OCI-LY1 (cell line): ENCODE data around the gene RYK.

Experiments used
- H2AFZ ChIP-seq: fragments of 200-600 bp; sonication (generic), shearing (Covaris generic); 2 replicates; pipeline ENCODE4 v1.6.0; 2014; ENCODE audit warnings: antibody characterized with exemption, mild to moderate bottlenecking, low read length
- H3F3A ChIP-seq: fragments of 200-600 bp; sonication (generic), shearing (Covaris generic); 2 replicates; pipeline ENCODE4 v1.6.0; 2014; ENCODE audit warnings: mild to moderate bottlenecking, antibody characterized with exemption, low read length, moderate library complexity; ENCODE audit not compliant: insufficient read depth
- H3K27ac ChIP-seq: fragments of 200-600 bp; sonication (generic); 2 replicates; pipeline ENCODE4 v1.5.1; 2014; ENCODE audit warnings: low read length, mixed run types, mild to moderate bottlenecking, low read depth; ENCODE audit not compliant: poor library complexity, severe bottlenecking
- H3K27me3 ChIP-seq: fragments of 200-600 bp; sonication (generic); 2 replicates; pipeline ENCODE4 v1.6.0; 2014; ENCODE audit warnings: antibody characterized with exemption, mild to moderate bottlenecking, low read length, moderate library complexity; ENCODE audit not compliant: insufficient read depth
- H3K36me3 ChIP-seq: fragments of 200-600 bp; sonication (generic); 2 replicates; pipeline ENCODE4 v1.6.1; 2014; ENCODE audit warnings: mild to moderate bottlenecking, antibody characterized with exemption, low read length, moderate library complexity, mixed read lengths; ENCODE audit not compliant: insufficient read depth
- H3K4me1 ChIP-seq: fragments of 200-600 bp; sonication (generic); 2 replicates; pipeline ENCODE4 v1.5.1; 2014; ENCODE audit warnings: mild to moderate bottlenecking, low read length, moderate library complexity; ENCODE audit not compliant: insufficient read depth, severe bottlenecking
- H3K4me2 ChIP-seq: fragments of 200-600 bp; sonication (generic), shearing (Covaris generic); 2 replicates; pipeline ENCODE4 v1.6.1; 2014; ENCODE audit warnings: low read length
- H3K4me3 ChIP-seq: fragments of 200-600 bp; sonication (generic); 2 replicates; pipeline ENCODE4 v1.5.1; 2014; ENCODE audit warnings: low read length, low read depth, mild to moderate bottlenecking, mixed read lengths; ENCODE audit not compliant: poor library complexity, severe bottlenecking
- H3K79me2 ChIP-seq: fragments of 200-600 bp; shearing (Covaris generic); 2 replicates; pipeline ENCODE4 v1.6.1; 2016; ENCODE audit warnings: mixed run types, low read length, mixed read lengths; ENCODE audit not compliant: insufficient read depth
- H3K9ac ChIP-seq: fragments of 200-600 bp; sonication (generic), shearing (Covaris generic); 2 replicates; pipeline ENCODE4 v1.6.1; 2014; ENCODE audit warnings: mild to moderate bottlenecking, low read length, mixed read lengths
- H3K9me2 ChIP-seq: fragments of 200-600 bp; sonication (generic), shearing (Covaris generic); 2 replicates; pipeline ENCODE4 v1.6.1; 2014; ENCODE audit warnings: low read depth, mild to moderate bottlenecking, low read length, mixed read lengths
- H3K9me3 ChIP-seq: fragments of 200-600 bp; shearing (Covaris generic); 2 replicates; pipeline ENCODE4 v1.6.1; 2014; ENCODE audit warnings: low read length, mixed read lengths
- H4K20me1 ChIP-seq: fragments of 200-600 bp; sonication (generic), shearing (Covaris generic); 2 replicates; pipeline ENCODE4 v1.6.0; 2016; ENCODE audit warnings: mild to moderate bottlenecking, low read length; ENCODE audit not compliant: insufficient read depth
- CTCF ChIP-seq: fragments of 200-600 bp; sonication (generic), shearing (Covaris generic); IDR thresholded peaks from 2 replicates; pipeline ENCODE4 v1.5.1; 2017; ENCODE audit warnings: mild to moderate bottlenecking, antibody characterized with exemption, low read length, moderate library complexity, mixed read lengths
- EZH2 ChIP-seq: fragments of 200-600 bp; sonication (generic), shearing (Covaris generic); IDR thresholded peaks from 2 replicates; pipeline ENCODE4 v1.8.0; 2017; ENCODE audit warnings: borderline replicate concordance, mixed run types, mild to moderate bottlenecking, antibody characterized with exemption, low read length, moderate library complexity, mixed read lengths

RYK gene

GRCh38 chr3:134252766-134253165, 2.1 kb upstream of the RYK start:
- H3K36me3 ChIP-seq: no peaks in the 10 kb centered on the region
- no peak overlapping the region for H3K4me2 ChIP-seq

GRCh38 chr3:134251731-134252391, 1.2 kb upstream of the RYK start:
- Histone ChIP-seq H2AFZ (no peak overlapping the region), H3K4me3 (no peak overlapping the region), H3K27ac (no peak overlapping the region), H3K9me3 (no peaks in the 10 kb centered on the region), H3K79me2 (no peaks in the 10 kb centered on the region), H4K20me1 (no peaks in the 10 kb centered on the region), H3K9ac (no peak overlapping the region), H3K4me1 (peaks cover 12% of the 10 kb centered on the region), H3K4me2 (no peak overlapping the region), H3K36me3 (no peaks in the 10 kb centered on the region), H3K9me2 (no peaks in the 10 kb centered on the region), H3K27me3 (peaks cover 11% of the 10 kb centered on the region; the same call in 1 of the 2 replicates), H3F3A (peaks cover 8% of the 10 kb centered on the region; the same call in 1 of the 2 replicates)
- TF ChIP-seq EZH2: no peak
- TF ChIP-seq CTCF: no peak

More at GRCh38 chr3:134252766-134253165, 2.1 kb upstream of the RYK start:
- H3K9me3 ChIP-seq: no peaks in the 10 kb centered on the region
- no peak overlapping the region for H2AFZ ChIP-seq
- peaks cover 11% of the 10 kb centered on the region; the same call in 1 of the 2 replicates for H3K27me3 ChIP-seq
- TF ChIP-seq CTCF (no peak), EZH2 (no peak)
- no peak overlapping the region for H3K27ac ChIP-seq
- peaks cover 12% of the 10 kb centered on the region for H3K4me1 ChIP-seq
- no peak overlapping the region for H3K9ac ChIP-seq
- H4K20me1 ChIP-seq: no peaks in the 10 kb centered on the region
- H3F3A ChIP-seq: peaks cover 8% of the 10 kb centered on the region; the same call in 1 of the 2 replicates
- H3K79me2 ChIP-seq: no peaks in the 10 kb centered on the region
- H3K9me2 ChIP-seq: no peaks in the 10 kb centered on the region
- H3K4me3 ChIP-seq: no peak overlapping the region

DNA sequence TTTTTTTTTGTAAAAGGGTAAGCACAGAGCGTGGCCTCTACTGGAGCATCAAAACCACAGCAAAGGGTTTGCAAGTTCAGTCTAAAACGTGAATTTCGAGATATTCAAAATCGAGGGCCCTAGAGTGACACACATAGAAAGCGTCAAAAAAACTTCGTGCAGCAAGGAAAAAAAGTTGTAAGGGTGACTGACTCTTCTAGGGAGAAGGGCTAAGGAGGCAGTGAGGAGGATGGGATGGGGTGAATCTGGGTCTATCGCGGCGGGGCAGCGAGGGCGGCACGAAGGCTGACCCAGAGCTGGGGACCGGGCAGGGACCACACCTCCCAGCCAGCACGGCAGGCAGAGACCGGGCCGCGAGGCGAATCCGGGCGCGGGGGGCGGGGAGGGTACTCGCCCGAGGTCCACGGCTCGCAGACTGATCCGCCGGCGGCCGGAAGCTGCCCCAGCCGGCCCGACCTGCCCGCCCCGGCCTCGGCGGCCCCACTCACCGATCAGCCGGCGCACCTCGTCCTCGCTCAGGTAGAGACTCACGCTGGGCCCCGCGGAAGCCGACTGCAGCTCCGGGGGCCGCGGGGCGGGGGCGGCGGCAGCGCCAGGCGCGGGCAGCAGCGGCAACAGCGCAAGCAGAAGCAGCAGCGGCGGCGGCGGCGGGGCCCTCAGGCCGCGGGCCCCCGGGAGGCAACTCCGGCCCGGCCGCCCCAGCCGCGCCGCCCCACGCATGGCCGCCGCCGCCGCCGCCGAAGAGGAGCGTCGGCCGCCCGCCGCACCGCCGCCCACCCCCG, 533 bp downstream of the RYK start:
- Histone ChIP-seq H2AFZ (no peak overlapping the region), H3K9me3 (no peaks in the 10 kb centered on the region), H3F3A (peaks cover 8% of the 10 kb centered on the region; the same call in 1 of the 2 replicates), H3K27ac (no peak overlapping the region), H3K4me3 (peak overlapping the region; percentile 70), H3K9ac (peak overlapping the region; percentile 29; the same call in 1 of the 2 replicates), H3K4me1 (peaks cover 12% of the 10 kb centered on the region), H3K4me2 (peak overlapping the region; percentile 91), H4K20me1 (no peaks in the 10 kb centered on the region), H3K36me3 (no peaks in the 10 kb centered on the region), H3K79me2 (no peaks in the 10 kb centered on the region), H3K27me3 (peaks cover 11% of the 10 kb centered on the region; the same call in 1 of the 2 replicates), H3K9me2 (no peaks in the 10 kb centered on the region)
- TF ChIP-seq EZH2 (no peak), CTCF (no peak)
